Measurements from ENCODE around the gene SLC47A1.

SLC47A1 gene

DNA sequence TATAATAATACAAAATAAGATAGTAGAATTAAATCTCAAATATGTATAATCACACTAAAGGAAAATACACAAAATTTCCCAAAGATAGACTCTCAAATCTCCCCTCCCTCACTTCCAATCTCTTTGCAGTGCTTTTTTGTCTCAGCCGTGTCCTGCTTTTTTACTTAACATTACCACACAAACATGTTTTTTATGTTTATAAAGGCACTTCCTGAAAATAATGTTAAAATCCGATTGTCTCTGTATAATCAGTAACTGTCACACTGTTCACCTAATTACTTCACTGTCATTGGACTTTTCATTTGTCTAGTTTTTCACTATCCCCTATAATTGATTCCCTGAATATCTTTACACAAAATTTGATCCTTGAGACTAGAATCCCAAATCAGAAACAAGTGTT is 76.7 kb downstream of the SLC47A1 start:
- DNase-seq (ENCODE audit: low spot score): no peak

DNA sequence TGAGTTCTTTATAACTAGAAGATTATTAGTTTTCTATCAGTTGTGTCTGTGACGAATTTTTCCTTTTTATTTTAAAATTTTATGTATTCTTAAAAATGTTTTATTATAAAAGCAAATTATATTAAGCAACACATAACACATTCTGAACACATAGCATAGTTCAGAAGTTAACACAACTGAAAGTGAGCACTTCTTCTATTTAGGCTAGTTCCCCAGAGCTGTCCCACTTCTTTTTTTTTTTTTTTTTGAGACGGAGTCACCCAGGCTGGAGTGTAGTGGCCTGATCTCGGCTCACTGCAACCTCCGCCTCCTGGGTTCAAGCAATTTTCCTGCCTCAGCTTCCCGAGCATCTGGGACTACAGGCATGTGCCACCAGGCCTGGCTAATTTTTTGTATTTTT is 77.2 kb downstream of the SLC47A1 start:
- no peak for DNase-seq (ENCODE audit: low spot score)

GRCh38 chr17:19613979-19614378 is 80.3 kb downstream of the SLC47A1 start:
- no peak for DNase-seq (ENCODE audit: low spot score)

- no peak for DNase-seq (ENCODE audit: low spot score)
These were observed 81.2 kb downstream of the SLC47A1 start for GRCh38 chr17:19614900-19615299.

GRCh38 chr17:19618015-19618414 is 84.4 kb downstream of the SLC47A1 start:
- no peak for DNase-seq (ENCODE audit: low spot score)

DNA sequence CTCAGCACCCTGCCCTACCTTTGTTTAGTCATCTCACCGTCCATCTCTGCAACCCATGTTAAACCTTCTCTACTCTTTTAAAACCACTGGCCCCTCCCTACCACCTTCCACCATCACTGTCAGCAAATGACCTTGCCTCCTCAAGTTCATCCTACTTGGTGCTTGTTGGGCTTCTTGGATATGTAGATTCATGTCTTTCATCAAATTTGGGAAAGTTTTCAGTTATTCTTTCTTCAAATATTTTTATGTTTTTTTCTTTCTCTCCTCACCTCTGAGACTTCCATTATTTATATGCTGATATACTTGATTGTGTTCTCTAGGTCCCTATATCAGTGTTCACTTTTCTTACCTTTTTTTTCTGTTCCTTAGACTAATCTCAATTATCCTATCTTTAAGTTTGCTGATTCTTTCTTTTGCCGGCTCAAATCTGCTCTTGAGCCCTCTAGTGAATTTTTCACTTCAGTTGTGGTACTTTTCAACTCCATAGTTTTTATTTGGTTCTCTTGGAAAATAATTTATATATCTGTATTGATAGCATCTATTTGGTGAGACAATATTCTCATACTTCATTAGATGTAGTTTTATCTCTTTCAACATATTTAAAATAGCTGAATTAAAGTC is 86.2 kb downstream of the SLC47A1 start:
- DNase-seq (ENCODE audit: low spot score): no peak

DNA sequence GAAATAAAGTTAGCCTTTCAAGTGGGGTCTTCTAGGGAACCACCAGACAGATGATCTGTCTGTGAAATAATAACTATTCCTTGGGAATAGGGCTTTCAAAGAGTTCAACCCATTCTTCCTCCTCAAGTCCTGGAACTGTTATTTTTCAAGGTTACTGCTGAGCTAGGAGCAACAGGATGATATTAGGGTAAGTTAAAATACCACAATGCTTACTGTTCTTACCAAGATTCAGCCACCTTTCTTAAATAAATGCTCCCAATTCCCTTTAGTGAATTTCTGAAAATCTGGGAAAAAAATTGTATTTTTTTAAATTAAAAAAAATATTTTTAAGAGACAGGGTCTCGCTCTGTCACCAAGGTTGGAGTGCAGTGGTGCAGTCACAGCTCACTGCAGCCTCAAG is 88.0 kb downstream of the SLC47A1 start:
- no peak for DNase-seq (ENCODE audit: low spot score)

GRCh38 chr17:19626079-19626478 is 92.4 kb downstream of the SLC47A1 start:
- no peak for DNase-seq (ENCODE audit: low spot score)

Measured in HuH-7 (cell line).